SJCRH30 (cell line): ENCODE results near the gene TAF4B. TPM values are rescaled to one million over a fixed set of nuclear protein-coding genes. Genes with fewer than 3 reads are reported as not detected.
"Not testable (repeated sequence)": the region's sequence is repeated elsewhere in the genome, so short reads cannot be mapped to it uniquely, and the experiment has no call there.

ENCODE experiments used
- DNase-seq, 2 experiments: peaks; one replicate each; pipeline ENCODE4 v3.0.0-alpha.2; 2015 to 2020
- H3K27ac ChIP-seq: fragments of 250-450 bp; sonication (Bioruptor Pico); 2 replicates; pipeline ENCODE4 v1.5.1; 2020; ENCODE audit warnings: mild to moderate bottlenecking, moderate library complexity
- H3K27me3 ChIP-seq: fragments of 250-450 bp; sonication (Bioruptor Pico); 2 replicates; pipeline ENCODE4 v1.5.1; 2020; ENCODE audit warnings: mild to moderate bottlenecking, moderate library complexity
- H3K36me3 ChIP-seq: fragments of 250-450 bp; sonication (Bioruptor Pico); 2 replicates; pipeline ENCODE4 v1.5.1; 2020; ENCODE audit warnings: mild to moderate bottlenecking, moderate library complexity
- H3K4me1 ChIP-seq: fragments of 250-450 bp; sonication (Bioruptor Pico); 2 replicates; pipeline ENCODE4 v1.5.1; 2020; ENCODE audit warnings: mild to moderate bottlenecking, moderate library complexity
- H3K4me3 ChIP-seq: fragments of 250-450 bp; sonication (Bioruptor Pico); 2 replicates; pipeline ENCODE4 v1.5.1; 2020; ENCODE audit warnings: mild to moderate bottlenecking, moderate library complexity
- H3K9me3 ChIP-seq: fragments of 250-450 bp; sonication (Bioruptor Pico); replicated peaks from 2 replicates; pipeline ENCODE4 v1.5.1; 2020; ENCODE audit warnings: mild to moderate bottlenecking, moderate library complexity
- total RNA-seq: library from RNA; depleted of rRNA; stranded (reverse); fragments of >200 nt; shearing (Covaris generic); gene quantifications from 2 replicates; pipeline ENCODE4 v1.2.3, GENCODE V29; 2014

The TAF4B gene
- total RNA-seq, 1 experiment from 2014 or later, result 10.1 TPM

DNA sequence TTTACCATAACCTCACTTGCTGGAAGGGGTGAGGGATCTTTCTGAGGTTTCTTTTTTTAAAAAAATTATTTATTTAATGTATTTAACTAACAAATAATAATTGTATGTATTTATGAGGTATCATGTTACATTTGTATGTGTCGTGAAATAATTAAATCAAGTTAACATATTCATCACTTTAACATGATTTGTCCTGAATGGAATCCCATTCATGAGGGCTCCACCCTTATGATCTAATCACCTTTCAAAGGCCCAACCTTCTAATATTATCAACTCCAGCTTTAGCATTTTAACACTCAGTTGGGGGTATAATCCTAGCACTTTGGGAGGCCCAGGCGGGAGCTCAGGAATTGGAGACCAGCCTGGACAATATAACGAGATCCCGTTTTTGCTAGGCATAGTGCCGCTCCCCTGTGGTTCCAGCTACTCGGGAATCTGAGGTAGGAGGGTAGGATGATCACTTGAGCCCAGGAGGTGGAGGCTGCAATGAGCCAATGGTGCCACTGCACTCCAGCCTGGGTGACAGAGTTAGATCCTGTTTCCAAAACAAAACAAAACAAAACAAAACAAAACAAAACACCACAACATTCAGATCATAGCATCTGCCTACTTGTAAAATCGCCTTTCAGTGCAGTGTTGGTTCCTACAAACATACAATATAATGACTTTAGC lies 1.1 kb upstream of the TAF4B start:
- DNase-seq, result peak in 1 of 2 experiments; percentile 14
- Histone ChIP-seq H3K36me3 (no peaks in the 10 kb centered on the region), H3K27ac (no peak overlapping the region), H3K4me1 (no peaks in the 10 kb centered on the region), H3K27me3 (no peaks in the 10 kb centered on the region), H3K9me3 (no peaks in the 10 kb centered on the region), H3K4me3 (peak overlapping the region; percentile 92)

DNA sequence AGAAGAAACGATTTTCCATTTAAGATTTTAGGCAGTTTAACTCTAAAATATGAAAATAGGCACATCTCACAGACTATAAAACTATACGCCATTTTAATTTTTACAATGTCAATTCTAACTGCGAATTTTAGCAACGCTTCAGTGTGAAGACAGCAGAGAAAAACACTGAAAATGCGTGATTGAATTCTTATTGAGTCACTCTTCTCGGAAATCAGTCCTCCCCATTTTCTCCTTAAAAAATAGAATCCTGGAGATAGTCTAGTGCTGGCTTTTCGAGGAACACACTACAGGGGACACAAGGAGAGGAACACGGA lies 373 bp upstream of the TAF4B start:
- Histone ChIP-seq H3K9me3 (no peaks in the 10 kb centered on the region), H3K4me3 (peak overlapping the region; percentile 92), H3K4me1 (no peaks in the 10 kb centered on the region), H3K27me3 (no peaks in the 10 kb centered on the region), H3K36me3 (no peaks in the 10 kb centered on the region), H3K27ac (peak overlapping the region; percentile 84)
- no peak for DNase-seq

DNA sequence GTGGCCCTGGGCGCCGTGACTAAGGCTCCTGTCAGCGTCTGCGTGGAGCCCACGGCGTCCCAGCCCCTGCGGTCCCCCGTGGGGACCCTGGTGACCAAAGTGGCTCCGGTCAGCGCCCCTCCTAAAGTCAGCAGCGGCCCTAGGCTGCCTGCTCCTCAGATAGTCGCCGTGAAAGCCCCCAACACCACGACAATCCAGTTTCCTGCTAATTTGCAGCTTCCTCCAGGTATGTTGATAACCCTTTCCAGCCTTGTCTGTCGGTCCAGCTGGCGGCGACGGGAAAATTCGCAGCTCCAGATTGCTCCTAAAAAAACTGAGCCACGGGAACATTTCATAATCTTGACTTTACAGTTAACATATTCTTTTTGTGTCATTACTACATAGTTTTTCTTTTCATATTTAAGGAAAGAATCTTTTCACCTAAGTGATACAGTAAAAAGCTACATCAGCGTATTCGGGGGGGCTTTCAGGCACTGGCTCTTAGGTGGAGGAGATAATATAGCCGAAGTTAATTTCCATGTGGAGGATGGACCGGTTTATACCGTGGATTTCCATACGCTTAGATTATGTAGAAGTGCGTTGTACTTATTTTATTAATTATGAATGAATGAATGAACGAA lies 916 bp downstream of the TAF4B start:
- Histone ChIP-seq H3K9me3 (no peaks in the 10 kb centered on the region), H3K27ac (peak overlapping the region; percentile 84), H3K4me3 (peak overlapping the region; percentile 92), H3K27me3 (no peaks in the 10 kb centered on the region), H3K4me1 (no peaks in the 10 kb centered on the region), H3K36me3 (no peaks in the 10 kb centered on the region)
- DNase-seq, result peak; percentile 9 to 22

DNA sequence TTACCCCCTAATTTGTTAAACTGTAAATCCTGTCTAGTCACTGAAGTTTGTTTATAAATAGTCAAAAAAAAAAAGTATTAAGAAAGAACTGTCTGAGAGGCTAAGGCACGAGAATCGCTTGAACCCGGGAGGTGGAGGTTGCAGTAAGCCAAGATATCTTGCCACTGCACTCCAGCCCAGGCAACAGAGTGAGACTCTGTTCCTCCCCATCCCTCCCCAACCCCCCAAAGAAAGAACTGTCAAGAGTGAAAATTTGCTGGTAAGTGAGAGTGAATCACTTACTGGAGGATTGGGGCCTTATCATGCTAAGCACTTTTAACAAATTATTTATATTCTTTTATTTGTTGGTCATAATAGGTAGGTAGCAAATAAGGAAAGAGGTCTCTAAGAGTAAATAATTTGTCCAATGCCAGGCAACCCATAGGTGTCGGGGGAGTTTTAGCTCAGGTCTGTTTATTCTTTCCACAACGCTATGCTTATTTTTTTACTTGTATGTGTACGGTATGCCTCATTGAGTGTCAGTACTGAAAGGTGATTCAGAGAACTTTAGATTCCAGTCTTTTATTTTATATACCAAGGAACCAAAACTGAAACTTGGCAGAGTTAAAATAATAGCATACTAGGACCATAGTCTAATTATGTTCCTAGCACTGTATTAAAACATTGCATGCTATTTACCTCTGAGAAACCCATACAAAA lies 2.5 kb downstream of the TAF4B start:
- DNase-seq, result no peak
- Histone ChIP-seq H3K9me3 (no peaks in the 10 kb centered on the region), H3K36me3 (no peaks in the 10 kb centered on the region), H3K4me1 (no peaks in the 10 kb centered on the region), H3K4me3 (no peak overlapping the region), H3K27me3 (no peaks in the 10 kb centered on the region), H3K27ac (no peak overlapping the region)

DNA sequence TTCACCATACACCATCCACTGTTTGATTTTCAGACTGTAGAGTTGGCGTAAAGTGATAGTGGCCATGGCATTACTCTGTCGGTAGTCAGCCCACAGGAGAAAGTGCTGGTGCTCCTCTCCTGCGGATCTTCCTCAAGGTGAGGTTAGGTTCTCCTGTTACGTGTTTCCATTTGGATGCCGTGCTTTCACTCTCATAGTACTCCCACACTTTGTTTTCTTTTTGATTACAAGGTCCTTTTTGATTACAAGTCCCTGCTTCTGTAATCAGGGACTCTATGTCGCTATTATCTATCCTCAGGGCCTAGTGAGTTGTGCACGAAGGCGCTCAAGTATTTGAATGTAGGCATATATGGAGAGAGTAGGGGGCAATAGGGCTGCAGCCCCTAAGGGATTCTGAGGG lies 4.3 kb downstream of the TAF4B start:
- Histone ChIP-seq H3K4me1 (no peaks in the 10 kb centered on the region), H3K36me3 (no peaks in the 10 kb centered on the region), H3K27ac (no peak overlapping the region), H3K9me3 (no peaks in the 10 kb centered on the region), H3K4me3 (no peak overlapping the region), H3K27me3 (no peaks in the 10 kb centered on the region)
- DNase-seq, result no peak

DNA sequence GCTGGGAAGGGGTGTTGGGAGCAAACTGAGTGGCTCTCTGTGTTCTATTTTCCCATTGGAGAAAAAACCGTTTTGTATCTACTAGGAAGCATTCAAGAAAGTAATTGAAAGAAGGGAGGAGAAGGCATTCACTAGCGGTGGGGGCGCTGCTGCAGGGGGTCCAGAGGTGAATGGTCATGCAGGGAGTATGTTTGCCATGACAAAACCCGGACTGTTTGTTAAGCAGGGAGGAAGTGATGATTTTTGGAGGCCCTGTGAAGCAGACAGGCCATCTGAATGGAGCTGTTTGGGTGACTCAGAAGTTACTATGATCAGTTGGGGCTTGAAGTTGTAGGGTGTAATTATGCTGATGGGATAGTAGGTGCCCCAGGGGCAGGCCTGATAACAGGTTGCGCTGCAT lies 7.0 kb downstream of the TAF4B start:
- DNase-seq, result no peak
- Histone ChIP-seq H3K4me1 (no peaks in the 10 kb centered on the region), H3K27ac (no peak overlapping the region), H3K9me3 (no peaks in the 10 kb centered on the region), H3K36me3 (no peaks in the 10 kb centered on the region), H3K27me3 (no peaks in the 10 kb centered on the region), H3K4me3 (no peak overlapping the region)

DNA sequence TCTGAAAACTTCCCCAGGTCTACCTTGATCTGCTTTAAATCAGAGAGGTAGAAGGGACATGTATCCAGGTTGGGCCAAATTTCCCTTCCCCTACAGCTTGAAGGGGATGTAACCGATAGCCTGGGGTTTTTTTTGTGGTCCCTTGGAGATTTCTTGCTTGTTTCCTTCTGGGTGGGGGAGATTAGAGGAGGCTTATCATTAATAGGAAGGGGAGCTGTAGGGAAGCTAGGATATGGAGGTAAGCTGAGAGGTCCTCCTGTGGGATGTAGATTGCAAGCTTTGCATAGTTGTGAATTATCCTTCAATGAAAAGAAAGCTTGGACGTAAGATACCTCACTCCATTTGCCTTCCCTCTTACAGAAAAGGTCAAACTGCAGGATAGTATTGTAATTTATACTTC lies 11.1 kb downstream of the TAF4B start:
- H3K36me3 ChIP-seq, H3K4me3 ChIP-seq, H3K4me1 ChIP-seq, H3K27ac ChIP-seq, DNase-seq, H3K9me3 ChIP-seq, H3K27me3 ChIP-seq: not testable (repeated sequence)

DNA sequence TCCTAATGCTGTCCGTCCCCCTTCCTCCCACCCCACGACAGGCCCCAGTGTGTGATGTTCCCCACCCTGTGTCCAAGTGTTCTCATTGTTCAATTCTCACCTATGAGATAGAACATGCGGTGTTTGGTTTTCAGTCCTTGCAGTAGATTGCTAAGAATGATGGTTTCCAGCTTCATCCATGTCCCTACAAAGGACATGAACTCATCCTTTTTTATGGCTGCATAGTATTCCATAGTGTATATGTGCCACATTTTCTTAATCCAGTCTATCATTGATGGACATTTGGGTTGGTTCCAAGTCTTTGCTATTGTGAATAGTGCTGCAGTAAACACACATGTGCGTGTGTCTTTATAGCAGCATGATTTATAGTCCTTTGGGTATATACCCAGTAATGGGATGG lies 12.5 kb downstream of the TAF4B start:
- not testable (repeated sequence) for H3K27me3 ChIP-seq, H3K4me1 ChIP-seq, H3K27ac ChIP-seq, H3K9me3 ChIP-seq, DNase-seq, H3K36me3 ChIP-seq, H3K4me3 ChIP-seq

DNA sequence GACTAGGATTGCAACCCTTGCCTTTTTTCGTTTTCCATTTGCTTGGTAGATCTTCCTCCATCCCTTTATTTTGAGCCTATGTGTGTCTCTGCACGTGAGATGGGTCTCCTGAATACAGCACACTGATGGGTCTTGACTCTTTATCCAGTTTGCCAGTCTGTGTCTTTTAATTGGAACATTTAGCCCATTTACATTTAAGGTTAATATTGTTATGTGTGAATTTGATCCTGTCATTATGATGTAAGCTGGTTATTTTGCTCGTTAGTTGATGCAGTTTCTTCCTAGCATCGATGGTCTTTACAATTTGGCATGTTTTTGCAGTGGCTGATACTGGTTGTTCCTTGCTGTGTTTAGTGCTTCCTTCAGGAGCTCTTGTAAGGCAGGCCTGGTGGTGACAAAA lies 16.1 kb downstream of the TAF4B start:
- not testable (repeated sequence) for H3K36me3 ChIP-seq, H3K4me3 ChIP-seq, H3K9me3 ChIP-seq, H3K27ac ChIP-seq, H3K4me1 ChIP-seq, DNase-seq, H3K27me3 ChIP-seq

DNA sequence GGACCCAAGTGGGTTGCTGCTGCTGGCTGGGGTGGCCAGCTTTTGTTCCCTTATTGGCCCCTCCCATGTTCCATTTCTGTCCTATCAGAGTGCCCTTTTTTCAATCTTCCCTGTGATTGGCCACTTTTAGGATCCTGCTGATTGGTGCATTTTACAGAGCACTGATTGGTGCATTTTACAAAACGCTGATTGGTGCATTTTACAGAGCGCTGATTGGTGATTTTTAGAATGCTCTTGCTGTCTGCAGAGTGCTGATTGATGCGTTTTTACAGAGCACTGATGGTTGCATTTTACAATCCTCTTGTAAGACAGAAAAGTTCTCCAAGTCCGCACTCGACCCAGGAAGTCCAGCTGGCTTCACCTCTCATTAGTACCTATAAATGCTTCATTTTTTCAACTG lies 19.2 kb downstream of the TAF4B start:
- not testable (repeated sequence) for H3K36me3 ChIP-seq, DNase-seq, H3K9me3 ChIP-seq, H3K4me3 ChIP-seq, H3K27me3 ChIP-seq, H3K4me1 ChIP-seq, H3K27ac ChIP-seq

DNA sequence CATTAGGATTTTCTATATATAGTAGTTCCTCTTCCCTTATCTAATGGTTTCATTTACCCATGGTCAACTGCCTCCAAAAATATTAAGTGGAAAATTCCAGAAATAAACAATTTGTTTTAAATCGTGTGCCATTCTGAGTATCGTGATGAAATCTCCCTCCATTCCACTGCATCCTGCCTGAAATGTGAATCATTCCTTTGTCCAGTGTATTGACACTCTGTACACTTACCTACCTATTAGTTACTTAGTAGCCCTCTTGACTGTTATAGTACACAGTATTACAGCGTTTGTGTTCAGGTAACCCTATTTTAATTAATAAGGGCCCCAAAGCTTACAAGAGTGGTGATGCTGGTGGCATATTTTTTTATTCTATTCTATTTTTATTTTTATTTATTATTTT lies 26.2 kb downstream of the TAF4B start:
- Histone ChIP-seq H3K4me1 (no peaks in the 10 kb centered on the region), H3K27ac (no peak overlapping the region)
- DNase-seq, result no peak

DNA sequence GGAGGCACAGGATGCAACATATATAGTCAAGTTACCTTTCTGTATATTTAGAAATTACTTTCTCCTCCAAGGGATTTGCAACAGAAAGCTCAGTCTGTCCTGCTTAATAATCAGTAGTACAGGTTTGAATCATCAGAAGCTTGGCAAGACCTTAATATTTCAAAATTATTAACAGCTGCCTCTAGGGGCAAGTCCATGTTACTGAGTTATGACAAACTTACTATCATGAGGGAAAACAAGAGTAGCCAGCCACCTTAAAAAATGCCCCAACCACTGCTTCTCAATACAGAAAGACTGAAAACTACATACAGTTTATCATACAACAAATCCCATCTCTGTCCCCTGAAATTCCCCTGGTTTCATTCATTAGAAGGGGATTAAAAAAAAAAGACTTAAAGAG lies 28.6 kb downstream of the TAF4B start:
- DNase-seq, H3K36me3 ChIP-seq, H3K27ac ChIP-seq, H3K4me3 ChIP-seq, H3K27me3 ChIP-seq, H3K9me3 ChIP-seq, H3K4me1 ChIP-seq: not testable (repeated sequence)

More for the DNA sequence above, 26.2 kb downstream of the TAF4B start:
- Histone ChIP-seq H3K9me3 (no peaks in the 10 kb centered on the region), H3K27me3 (no peaks in the 10 kb centered on the region), H3K4me3 (no peak overlapping the region), H3K36me3 (no peaks in the 10 kb centered on the region)

DNA sequence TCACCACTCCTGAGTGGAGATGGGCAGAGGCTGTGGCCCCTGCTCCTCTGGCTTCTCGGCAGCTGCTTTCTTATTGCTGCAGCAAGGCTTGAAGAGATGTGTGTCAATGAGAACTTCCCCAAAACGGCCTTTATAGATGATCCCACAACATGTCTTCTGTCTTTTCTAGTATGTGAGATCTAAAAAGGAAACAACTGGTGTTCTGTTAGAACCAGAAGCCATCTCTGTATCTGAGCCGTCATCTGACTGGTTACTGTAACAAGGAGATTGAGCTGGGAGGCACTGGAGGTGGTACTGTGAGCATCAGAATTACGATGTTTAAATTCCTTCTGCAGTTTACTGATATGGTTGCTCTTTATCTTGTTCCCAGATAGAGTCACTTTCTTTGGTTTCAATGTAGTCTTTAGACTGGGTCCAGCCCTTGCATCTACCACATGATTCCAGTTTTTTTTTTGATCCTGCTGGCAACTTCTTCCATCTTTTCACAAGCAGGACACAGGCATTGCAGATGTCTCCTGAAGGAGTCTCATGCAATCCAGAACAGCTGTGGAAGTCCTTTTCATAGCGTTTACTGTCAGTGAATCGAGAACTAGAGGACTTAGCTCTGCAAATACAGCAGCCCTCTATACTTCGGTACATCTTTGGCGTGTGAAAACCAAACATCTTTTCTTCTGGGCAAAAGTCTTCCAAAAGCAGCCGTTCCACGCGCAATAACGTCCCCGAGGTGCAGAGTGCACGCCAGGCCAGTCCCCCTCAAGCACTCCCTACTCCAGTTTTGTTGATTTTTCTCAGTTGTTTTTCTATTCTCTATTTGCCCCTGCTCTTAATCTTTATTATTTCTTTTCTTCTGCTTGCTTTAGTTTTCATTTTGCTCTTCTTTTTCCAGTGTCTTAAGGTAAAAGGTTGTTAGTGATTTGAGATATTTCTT lies 29.7 kb downstream of the TAF4B start:
- Histone ChIP-seq H3K4me1 (no peaks in the 10 kb centered on the region), H3K9me3 (no peaks in the 10 kb centered on the region), H3K4me3 (no peak overlapping the region), H3K36me3 (no peaks in the 10 kb centered on the region), H3K27ac (no peak overlapping the region), H3K27me3 (no peaks in the 10 kb centered on the region)
- no peak for DNase-seq

DNA sequence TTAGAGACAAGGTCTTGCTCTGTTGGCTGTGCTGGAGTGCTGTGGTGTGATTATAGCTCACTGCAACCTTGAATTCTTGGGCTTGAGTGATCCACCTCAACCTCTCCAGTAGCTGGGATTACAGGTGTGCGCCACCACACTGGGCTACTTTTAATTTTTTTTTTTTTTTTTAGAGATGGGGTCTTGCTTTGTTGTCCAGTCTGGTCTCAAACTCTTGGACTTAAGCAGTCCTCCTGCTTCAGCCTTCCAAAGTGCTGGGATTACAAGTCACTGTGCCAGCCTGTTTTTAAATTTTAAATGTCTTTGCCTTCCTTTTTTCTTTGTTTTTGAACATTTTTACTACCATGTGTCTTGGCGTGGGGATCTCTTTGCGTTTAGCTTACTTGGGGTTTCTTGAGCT lies 32.5 kb downstream of the TAF4B start:
- Histone ChIP-seq H3K4me1 (no peaks in the 10 kb centered on the region), H3K27me3 (no peaks in the 10 kb centered on the region), H3K4me3 (no peak overlapping the region), H3K9me3 (no peaks in the 10 kb centered on the region), H3K36me3 (no peaks in the 10 kb centered on the region), H3K27ac (no peak overlapping the region)
- DNase-seq, result no peak

DNA sequence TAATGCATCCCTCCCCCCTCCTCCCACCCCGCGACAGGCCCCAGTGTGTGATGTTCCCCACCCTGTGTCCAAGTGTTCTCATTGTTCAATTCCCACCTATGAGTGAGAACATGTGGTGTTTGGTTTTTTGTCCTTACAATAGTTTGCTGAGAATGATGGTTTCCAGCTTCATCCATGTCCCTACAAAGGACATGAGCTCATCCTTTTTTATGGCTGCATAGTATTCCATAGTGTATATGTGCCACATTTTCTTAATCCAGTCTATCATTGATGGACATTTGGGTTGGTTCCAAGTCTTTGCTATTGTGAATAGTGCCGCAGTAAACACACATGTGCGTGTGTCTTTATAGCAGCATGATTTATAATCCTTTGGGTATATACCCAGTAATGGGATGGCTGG lies 33.2 kb downstream of the TAF4B start:
- not testable (repeated sequence) for H3K4me1 ChIP-seq, H3K27ac ChIP-seq, DNase-seq, H3K4me3 ChIP-seq, H3K27me3 ChIP-seq, H3K36me3 ChIP-seq, H3K9me3 ChIP-seq
